ENCODE results near the gene RIMBP2.

RIMBP2 gene

DNA sequence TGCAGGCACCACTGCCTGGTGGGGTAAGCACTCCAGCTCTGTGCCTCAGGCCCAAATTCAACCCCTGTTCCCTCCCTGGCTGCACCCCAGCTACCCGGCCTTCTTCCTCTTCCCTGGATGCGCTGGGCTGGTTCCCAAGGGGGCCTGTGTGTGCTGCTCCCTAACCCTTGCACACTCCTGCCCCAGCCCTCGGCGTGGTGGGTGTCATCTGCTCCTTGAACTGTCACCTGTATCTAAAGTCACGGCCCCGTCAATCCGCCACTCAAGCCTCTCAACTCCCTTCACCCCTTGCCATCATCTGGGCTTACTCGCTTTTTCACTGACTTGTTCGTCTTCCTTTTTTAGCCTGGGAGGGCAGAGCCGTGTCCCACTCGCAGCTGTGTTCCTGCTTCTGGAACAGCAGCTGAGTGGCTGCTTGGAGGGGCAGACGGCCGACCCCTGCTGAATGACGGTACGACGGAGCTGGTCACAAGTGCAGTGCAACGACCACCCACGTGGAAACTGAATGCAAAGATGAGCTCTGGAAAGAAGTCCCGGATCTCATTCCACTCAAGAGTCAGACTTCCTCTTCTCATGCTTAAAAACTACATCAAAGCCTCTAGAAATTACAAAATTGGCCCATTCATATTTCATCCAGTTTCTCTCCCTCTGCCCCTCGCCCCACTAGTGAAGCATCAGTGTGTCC lies 239.5 kb downstream of the RIMBP2 start:
- no peaks in the 10 kb centered on the region for H3K36me3 ChIP-seq (replicated peaks; ENCODE audit: insufficient read depth, low read length)
- H3K79me2 ChIP-seq (ENCODE audit: low read length), result no peaks in the 10 kb centered on the region
- no peaks in the 10 kb centered on the region for H3K9me3 ChIP-seq (replicated peaks; ENCODE audit: insufficient read depth, low read length)
- H4K20me1 ChIP-seq (ENCODE audit: insufficient read depth, low read length), result no peaks in the 10 kb centered on the region
- no peaks in the 10 kb centered on the region; the same call in 1 of the 2 replicates for H3K27me3 ChIP-seq (replicated peaks; ENCODE audit: insufficient read depth, low read length)
- H3K4me2 ChIP-seq (ENCODE audit: low read depth, low read length), result no peak overlapping the region
- H3K4me3 ChIP-seq (ENCODE audit: low read length), result no peak overlapping the region
- H3K9me2 ChIP-seq (replicated peaks; ENCODE audit: insufficient read depth, low read length), result no peaks in the 10 kb centered on the region
- no peak overlapping the region for H3K27ac ChIP-seq (ENCODE audit: low read length)
- H3K4me1 ChIP-seq (ENCODE audit: low read length), result no peaks in the 10 kb centered on the region
- TF ChIP-seq, protein P1, sequence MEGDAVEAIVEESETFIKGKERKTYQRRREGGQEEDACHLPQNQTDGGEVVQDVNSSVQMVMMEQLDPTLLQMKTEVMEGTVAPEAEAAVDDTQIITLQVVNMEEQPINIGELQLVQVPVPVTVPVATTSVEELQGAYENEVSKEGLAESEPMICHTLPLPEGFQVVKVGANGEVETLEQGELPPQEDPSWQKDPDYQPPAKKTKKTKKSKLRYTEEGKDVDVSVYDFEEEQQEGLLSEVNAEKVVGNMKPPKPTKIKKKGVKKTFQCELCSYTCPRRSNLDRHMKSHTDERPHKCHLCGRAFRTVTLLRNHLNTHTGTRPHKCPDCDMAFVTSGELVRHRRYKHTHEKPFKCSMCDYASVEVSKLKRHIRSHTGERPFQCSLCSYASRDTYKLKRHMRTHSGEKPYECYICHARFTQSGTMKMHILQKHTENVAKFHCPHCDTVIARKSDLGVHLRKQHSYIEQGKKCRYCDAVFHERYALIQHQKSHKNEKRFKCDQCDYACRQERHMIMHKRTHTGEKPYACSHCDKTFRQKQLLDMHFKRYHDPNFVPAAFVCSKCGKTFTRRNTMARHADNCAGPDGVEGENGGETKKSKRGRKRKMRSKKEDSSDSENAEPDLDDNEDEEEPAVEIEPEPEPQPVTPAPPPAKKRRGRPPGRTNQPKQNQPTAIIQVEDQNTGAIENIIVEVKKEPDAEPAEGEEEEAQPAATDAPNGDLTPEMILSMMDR (IDR thresholded peaks at IDR 0.05; ENCODE audit: low read length), result no peak
- no peak for TF ChIP-seq EZH2 (optimal IDR thresholded peaks at IDR 0.05; ENCODE audit: low read depth, low read length)
- TF ChIP-seq EZH2phosphoT487 (IDR thresholded peaks at IDR 0.05; ENCODE audit: low read length), result no peak
- H2AFZ ChIP-seq (ENCODE audit: low read length), result no peak overlapping the region
- no peak for DNase-seq
- H3K9ac ChIP-seq (ENCODE audit: low read length), result no peak overlapping the region
- H3F3A ChIP-seq (ENCODE audit: insufficient read depth, low read length), result no peaks in the 10 kb centered on the region

DNA sequence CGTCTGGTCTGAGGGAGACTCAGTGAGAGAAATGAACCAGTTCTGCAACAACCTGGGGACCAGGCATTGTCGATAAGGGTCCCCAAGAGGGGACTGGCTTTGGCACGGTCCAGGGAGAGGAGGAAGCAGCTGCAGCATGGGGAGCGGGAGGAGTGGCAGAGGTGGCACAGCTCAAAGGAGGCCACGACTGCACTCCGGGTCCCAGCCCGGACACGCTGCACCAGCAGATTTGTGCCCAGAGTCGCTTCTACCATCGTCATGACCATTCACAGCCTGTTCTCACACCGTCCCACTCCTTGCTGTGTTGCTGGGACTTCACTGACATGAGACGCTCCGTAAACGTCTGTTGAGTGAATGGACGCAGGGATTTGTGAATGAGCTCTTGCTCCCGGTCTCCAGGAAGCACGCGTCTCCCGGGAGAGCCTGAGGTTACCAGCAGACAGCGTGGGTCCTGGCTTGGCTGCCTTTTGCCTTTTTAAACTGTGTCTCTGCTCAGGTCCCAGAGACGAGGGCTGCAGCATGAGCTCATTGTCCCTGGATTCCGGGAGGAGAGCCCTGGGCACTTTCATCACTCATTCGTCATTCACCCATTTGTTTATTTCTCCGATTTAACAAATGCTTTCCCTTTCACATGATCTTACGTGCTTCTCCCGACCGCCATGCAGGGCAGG lies 241.4 kb downstream of the RIMBP2 start:
- Histone ChIP-seq H3K4me3 (ENCODE audit: low read length) (no peak overlapping the region), H2AFZ (ENCODE audit: low read length) (no peak overlapping the region), H4K20me1 (ENCODE audit: insufficient read depth, low read length) (no peaks in the 10 kb centered on the region), H3K27ac (ENCODE audit: low read length) (no peak overlapping the region), H3K4me2 (ENCODE audit: low read depth, low read length) (no peak overlapping the region), H3K9me2 (replicated peaks; ENCODE audit: insufficient read depth, low read length) (no peaks in the 10 kb centered on the region), H3K9me3 (replicated peaks; ENCODE audit: insufficient read depth, low read length) (no peaks in the 10 kb centered on the region), H3K36me3 (replicated peaks; ENCODE audit: insufficient read depth, low read length) (no peaks in the 10 kb centered on the region), H3K27me3 (replicated peaks; ENCODE audit: insufficient read depth, low read length) (no peaks in the 10 kb centered on the region; the same call in 1 of the 2 replicates), H3F3A (ENCODE audit: insufficient read depth, low read length) (no peaks in the 10 kb centered on the region), H3K9ac (ENCODE audit: low read length) (no peak overlapping the region), H3K4me1 (ENCODE audit: low read length) (no peaks in the 10 kb centered on the region), H3K79me2 (ENCODE audit: low read length) (no peaks in the 10 kb centered on the region)
- DNase-seq, result no peak
- no peak for TF ChIP-seq EZH2phosphoT487 (IDR thresholded peaks at IDR 0.05; ENCODE audit: low read length)
- no peak for TF ChIP-seq EZH2 (optimal IDR thresholded peaks at IDR 0.05; ENCODE audit: low read depth, low read length)
- TF ChIP-seq, protein P1 (IDR thresholded peaks at IDR 0.05; ENCODE audit: low read length), result no peak

DNA sequence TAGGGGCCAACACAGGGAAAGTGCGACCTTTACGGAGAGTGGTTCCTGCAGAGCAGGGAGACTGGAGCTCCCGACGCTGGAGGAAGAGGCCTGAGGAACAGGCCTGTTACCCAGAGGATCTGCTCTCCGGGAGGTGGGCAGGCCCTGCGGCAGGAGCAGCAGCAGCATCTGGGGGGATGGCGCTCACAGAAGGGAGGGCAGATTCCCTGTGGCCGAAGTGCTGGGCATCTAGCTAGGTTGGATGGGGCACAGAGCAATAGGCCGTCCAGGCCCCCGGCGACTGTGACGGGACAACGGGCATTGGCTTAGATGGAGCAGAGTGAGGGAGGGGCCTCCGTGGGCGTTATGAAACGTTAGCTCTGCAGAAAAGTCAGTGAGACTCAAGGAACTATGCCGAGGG lies 242.8 kb downstream of the RIMBP2 start:
- Histone ChIP-seq H3K9ac (ENCODE audit: low read length) (no peak overlapping the region), H3K79me2 (ENCODE audit: low read length) (no peaks in the 10 kb centered on the region), H3F3A (ENCODE audit: insufficient read depth, low read length) (no peaks in the 10 kb centered on the region), H3K4me2 (ENCODE audit: low read depth, low read length) (no peak overlapping the region), H4K20me1 (ENCODE audit: insufficient read depth, low read length) (no peaks in the 10 kb centered on the region), H3K27ac (ENCODE audit: low read length) (no peak overlapping the region), H3K4me1 (ENCODE audit: low read length) (no peaks in the 10 kb centered on the region), H3K9me2 (replicated peaks; ENCODE audit: insufficient read depth, low read length) (no peaks in the 10 kb centered on the region), H3K4me3 (ENCODE audit: low read length) (no peak overlapping the region), H2AFZ (ENCODE audit: low read length) (no peak overlapping the region), H3K9me3 (replicated peaks; ENCODE audit: insufficient read depth, low read length) (no peaks in the 10 kb centered on the region), H3K36me3 (replicated peaks; ENCODE audit: insufficient read depth, low read length) (no peaks in the 10 kb centered on the region), H3K27me3 (replicated peaks; ENCODE audit: insufficient read depth, low read length) (no peaks in the 10 kb centered on the region; the same call in 1 of the 2 replicates)
- no peak for DNase-seq
- TF ChIP-seq EZH2phosphoT487 (IDR thresholded peaks at IDR 0.05; ENCODE audit: low read length) (no peak), EZH2 (optimal IDR thresholded peaks at IDR 0.05; ENCODE audit: low read depth, low read length) (no peak)
- TF ChIP-seq, protein P1 (IDR thresholded peaks at IDR 0.05; ENCODE audit: low read length), result no peak
